ENCODE results near the gene ZNF213.
A peak's percentile ranks its signal among the peaks of the same experiment; 100 is the strongest.

ZNF213 gene

DNA sequence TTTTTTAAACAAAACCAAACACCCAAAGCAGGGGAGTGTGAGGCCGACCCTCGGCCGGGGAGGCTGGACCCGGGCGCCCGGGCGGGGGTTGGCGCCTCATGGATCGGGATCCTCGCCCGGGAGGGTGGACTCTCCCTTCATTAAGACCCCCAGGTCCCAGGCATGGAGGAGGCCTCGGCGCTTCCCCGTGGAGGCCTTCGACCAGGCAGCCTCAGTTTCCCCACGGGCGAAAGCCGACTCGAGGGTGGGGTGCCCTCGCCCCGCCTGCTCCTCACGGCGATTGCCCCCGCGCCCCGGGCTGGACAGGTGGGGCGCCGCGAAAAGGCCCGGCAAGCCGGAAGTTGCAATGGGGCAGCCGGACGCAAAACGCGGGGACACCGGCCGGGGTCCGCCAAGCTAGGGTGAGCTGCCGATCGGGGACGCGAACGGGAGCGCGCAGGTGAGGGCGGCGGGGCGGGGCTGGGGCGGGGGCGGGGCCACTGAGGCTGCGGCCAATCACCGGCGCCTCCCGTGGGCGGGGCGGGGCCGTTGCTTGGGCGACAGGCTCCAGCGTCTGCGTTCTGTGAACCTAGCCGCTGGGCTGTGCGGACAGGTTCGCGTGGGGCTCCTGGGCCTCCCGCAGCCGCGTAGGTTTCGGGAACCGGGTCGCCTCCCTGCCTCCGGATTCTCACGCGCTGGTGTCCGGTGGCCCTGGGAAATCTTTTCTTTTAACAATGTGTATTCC, 28.5 kb upstream of the ZNF213 start (continued):
- peak; percentile 74 for TF ChIP-seq KLF7 (tag by site-specific recombination; IDR thresholded peaks at IDR 0.05; ENCODE audit: borderline replicate concordance)
- TF ChIP-seq ZNF701 (tag by site-specific recombination; IDR thresholded peaks at IDR 0.05), result no peak
- no peak for TF ChIP-seq ZNF514 (tag by site-specific recombination; IDR thresholded peaks at IDR 0.05)
- 0 out of 2 replicates have a peak, but pooled peaks have one; percentile 36 for TF ChIP-seq EGR2 (tag by site-specific recombination; IDR thresholded peaks at IDR 0.05; ENCODE audit: low read depth)
- peak; percentile 98 for TF ChIP-seq ZNF335 (tag by site-specific recombination; conservative IDR thresholded peaks at IDR 0.05)
- TF ChIP-seq ZNF670 (tag by site-specific recombination; IDR thresholded peaks at IDR 0.05; ENCODE audit: low read depth), result no peak
- peak; percentile 64 for TF ChIP-seq GLIS1 (tag by site-specific recombination; IDR thresholded peaks at IDR 0.05)
- TF ChIP-seq REPIN1 (tag by site-specific recombination; IDR thresholded peaks at IDR 0.05; ENCODE audit: low read depth), result no peak
- TF ChIP-seq MEIS1 (CRISPR knock-in tag; IDR thresholded peaks at IDR 0.05; ENCODE audit: borderline replicate concordance), result no peak
- peak; percentile 90 for TF ChIP-seq BCL11B (tag by site-specific recombination; IDR thresholded peaks at IDR 0.05; ENCODE audit: low read depth)
- TF ChIP-seq GLIS2 (tag by site-specific recombination; IDR thresholded peaks at IDR 0.05), result peak; percentile 67
- TF ChIP-seq, protein P1, sequence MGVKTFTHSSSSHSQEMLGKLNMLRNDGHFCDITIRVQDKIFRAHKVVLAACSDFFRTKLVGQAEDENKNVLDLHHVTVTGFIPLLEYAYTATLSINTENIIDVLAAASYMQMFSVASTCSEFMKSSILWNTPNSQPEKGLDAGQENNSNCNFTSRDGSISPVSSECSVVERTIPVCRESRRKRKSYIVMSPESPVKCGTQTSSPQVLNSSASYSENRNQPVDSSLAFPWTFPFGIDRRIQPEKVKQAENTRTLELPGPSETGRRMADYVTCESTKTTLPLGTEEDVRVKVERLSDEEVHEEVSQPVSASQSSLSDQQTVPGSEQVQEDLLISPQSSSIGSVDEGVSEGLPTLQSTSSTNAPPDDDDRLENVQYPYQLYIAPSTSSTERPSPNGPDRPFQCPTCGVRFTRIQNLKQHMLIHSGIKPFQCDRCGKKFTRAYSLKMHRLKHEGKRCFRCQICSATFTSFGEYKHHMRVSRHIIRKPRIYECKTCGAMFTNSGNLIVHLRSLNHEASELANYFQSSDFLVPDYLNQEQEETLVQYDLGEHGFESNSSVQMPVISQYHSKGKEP (tag by site-specific recombination; IDR thresholded peaks at IDR 0.05), result peak; percentile 39; the same call in 1 of the 2 replicates
- TF ChIP-seq ZNF561 (tag by site-specific recombination; IDR thresholded peaks at IDR 0.05; ENCODE audit: borderline replicate concordance), result peak; percentile 95
- no peak for TF ChIP-seq ZNF549 (tag by site-specific recombination; IDR thresholded peaks at IDR 0.05)
- no peak for TF ChIP-seq ZNF138 (tag by site-specific recombination; IDR thresholded peaks at IDR 0.05; ENCODE audit: borderline replicate concordance)
- no peak for TF ChIP-seq ZFP41 (tag by site-specific recombination; IDR thresholded peaks at IDR 0.05; ENCODE audit: borderline replicate concordance)
- TF ChIP-seq, protein P2, sequence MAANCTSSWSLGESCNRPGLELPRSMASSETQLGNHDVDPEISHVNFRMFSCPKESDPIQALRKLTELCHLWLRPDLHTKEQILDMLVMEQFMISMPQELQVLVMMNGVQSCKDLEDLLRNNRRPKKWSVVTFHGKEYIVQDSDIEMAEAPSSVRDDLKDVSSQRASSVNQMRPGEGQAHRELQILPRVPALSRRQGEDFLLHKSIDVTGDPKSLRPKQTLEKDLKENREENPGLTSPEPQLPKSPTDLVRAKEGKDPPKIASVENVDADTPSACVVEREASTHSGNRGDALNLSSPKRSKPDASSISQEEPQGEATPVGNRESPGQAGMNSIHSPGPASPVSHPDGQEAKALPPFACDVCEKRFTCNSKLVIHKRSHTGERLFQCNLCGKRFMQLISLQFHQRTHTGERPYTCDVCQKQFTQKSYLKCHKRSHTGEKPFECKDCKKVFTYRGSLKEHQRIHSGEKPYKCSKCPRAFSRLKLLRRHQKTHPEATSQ (tag by site-specific recombination; IDR thresholded peaks at IDR 0.05), result peak; percentile 84
- no peak for TF ChIP-seq WT1 (tag by site-specific recombination; IDR thresholded peaks at IDR 0.05)
- no peak for TF ChIP-seq ZNF677 (tag by site-specific recombination; IDR thresholded peaks at IDR 0.05)
- no peak for TF ChIP-seq ZNF302 (tag by site-specific recombination; IDR thresholded peaks at IDR 0.05; ENCODE audit: low read depth)
- TF ChIP-seq, protein P3, sequence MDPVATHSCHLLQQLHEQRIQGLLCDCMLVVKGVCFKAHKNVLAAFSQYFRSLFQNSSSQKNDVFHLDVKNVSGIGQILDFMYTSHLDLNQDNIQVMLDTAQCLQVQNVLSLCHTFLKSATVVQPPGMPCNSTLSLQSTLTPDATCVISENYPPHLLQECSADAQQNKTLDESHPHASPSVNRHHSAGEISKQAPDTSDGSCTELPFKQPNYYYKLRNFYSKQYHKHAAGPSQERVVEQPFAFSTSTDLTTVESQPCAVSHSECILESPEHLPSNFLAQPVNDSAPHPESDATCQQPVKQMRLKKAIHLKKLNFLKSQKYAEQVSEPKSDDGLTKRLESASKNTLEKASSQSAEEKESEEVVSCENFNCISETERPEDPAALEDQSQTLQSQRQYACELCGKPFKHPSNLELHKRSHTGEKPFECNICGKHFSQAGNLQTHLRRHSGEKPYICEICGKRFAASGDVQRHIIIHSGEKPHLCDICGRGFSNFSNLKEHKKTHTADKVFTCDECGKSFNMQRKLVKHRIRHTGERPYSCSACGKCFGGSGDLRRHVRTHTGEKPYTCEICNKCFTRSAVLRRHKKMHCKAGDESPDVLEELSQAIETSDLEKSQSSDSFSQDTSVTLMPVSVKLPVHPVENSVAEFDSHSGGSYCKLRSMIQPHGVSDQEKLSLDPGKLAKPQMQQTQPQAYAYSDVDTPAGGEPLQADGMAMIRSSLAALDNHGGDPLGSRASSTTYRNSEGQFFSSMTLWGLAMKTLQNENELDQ (tag by site-specific recombination; IDR thresholded peaks at IDR 0.05; ENCODE audit: low read depth), result no peak
- TF ChIP-seq RBAK (tag by site-specific recombination; IDR thresholded peaks at IDR 0.05), result no peak
- TF ChIP-seq, protein P4, sequence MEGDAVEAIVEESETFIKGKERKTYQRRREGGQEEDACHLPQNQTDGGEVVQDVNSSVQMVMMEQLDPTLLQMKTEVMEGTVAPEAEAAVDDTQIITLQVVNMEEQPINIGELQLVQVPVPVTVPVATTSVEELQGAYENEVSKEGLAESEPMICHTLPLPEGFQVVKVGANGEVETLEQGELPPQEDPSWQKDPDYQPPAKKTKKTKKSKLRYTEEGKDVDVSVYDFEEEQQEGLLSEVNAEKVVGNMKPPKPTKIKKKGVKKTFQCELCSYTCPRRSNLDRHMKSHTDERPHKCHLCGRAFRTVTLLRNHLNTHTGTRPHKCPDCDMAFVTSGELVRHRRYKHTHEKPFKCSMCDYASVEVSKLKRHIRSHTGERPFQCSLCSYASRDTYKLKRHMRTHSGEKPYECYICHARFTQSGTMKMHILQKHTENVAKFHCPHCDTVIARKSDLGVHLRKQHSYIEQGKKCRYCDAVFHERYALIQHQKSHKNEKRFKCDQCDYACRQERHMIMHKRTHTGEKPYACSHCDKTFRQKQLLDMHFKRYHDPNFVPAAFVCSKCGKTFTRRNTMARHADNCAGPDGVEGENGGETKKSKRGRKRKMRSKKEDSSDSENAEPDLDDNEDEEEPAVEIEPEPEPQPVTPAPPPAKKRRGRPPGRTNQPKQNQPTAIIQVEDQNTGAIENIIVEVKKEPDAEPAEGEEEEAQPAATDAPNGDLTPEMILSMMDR (tag by site-specific recombination; IDR thresholded peaks at IDR 0.05), result 0 out of 2 replicates have a peak, but pooled peaks have one; percentile 18
- TF ChIP-seq YY1 (tag by site-specific recombination; IDR thresholded peaks at IDR 0.05), result peak; percentile 66; the same call in 1 of the 2 replicates
- no peak for TF ChIP-seq ZNF558 (tag by site-specific recombination; IDR thresholded peaks at IDR 0.05)
- no peak for TF ChIP-seq ZNF311 (tag by site-specific recombination; IDR thresholded peaks at IDR 0.05; ENCODE audit: borderline replicate concordance)
- no peak for TF ChIP-seq ZNF624 (tag by site-specific recombination; IDR thresholded peaks at IDR 0.05)
- TF ChIP-seq ZNF791 (tag by site-specific recombination; IDR thresholded peaks at IDR 0.05), result no peak
- TF ChIP-seq HOXD13 (CRISPR knock-in tag; IDR thresholded peaks at IDR 0.05; ENCODE audit: borderline replicate concordance), result no peak
- 0 out of 2 replicates have a peak, but pooled peaks have one; percentile 7 for TF ChIP-seq FEZF1 (tag by site-specific recombination; IDR thresholded peaks at IDR 0.05)
- TF ChIP-seq ZNF76 (tag by site-specific recombination; IDR thresholded peaks at IDR 0.05; ENCODE audit: borderline replicate concordance, low read depth), result peak; percentile 56; the same call in 1 of the 2 replicates
- TF ChIP-seq, protein P5, sequence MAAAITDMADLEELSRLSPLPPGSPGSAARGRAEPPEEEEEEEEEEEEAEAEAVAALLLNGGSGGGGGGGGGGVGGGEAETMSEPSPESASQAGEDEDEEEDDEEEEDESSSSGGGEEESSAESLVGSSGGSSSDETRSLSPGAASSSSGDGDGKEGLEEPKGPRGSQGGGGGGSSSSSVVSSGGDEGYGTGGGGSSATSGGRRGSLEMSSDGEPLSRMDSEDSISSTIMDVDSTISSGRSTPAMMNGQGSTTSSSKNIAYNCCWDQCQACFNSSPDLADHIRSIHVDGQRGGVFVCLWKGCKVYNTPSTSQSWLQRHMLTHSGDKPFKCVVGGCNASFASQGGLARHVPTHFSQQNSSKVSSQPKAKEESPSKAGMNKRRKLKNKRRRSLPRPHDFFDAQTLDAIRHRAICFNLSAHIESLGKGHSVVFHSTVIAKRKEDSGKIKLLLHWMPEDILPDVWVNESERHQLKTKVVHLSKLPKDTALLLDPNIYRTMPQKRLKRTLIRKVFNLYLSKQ (tag by site-specific recombination; IDR thresholded peaks at IDR 0.05; ENCODE audit: borderline replicate concordance), result no peak

Data from HEK293 (cell line).